GM19468 (cell line): ENCODE results near the gene POLR3A.

Experiments
- ATAC-seq: cut with Tn5 transposase; IDR thresholded peaks from one replicate; pipeline ENCODE4 v1.9.1; 2021; ENCODE audit warnings: mild to moderate bottlenecking, moderate library complexity, moderate number of reproducible peaks; ENCODE audit not compliant: unreplicated experiment; ENCODE audit errors: extremely low read depth

The POLR3A gene

GRCh38 chr10:77983384-77984341 is 45.7 kb downstream of the POLR3A start:
- ATAC-seq = no peak

- ATAC-seq = no peak
These were observed 48.0 kb downstream of the POLR3A start for GRCh38 chr10:77981281-77981680.

GRCh38 chr10:77979221-77979620 is 50.1 kb downstream of the POLR3A start:
- no peak for ATAC-seq

- ATAC-seq = no peak
These were observed 51.0 kb downstream of the POLR3A start for GRCh38 chr10:77978360-77978759.

- ATAC-seq = no peak
These were observed 51.4 kb downstream of the POLR3A start for GRCh38 chr10:77977934-77978333.

GRCh38 chr10:77977016-77977415 is 52.3 kb downstream of the POLR3A start:
- no peak for ATAC-seq

GRCh38 chr10:77975086-77975666 is 54.1 kb downstream of the POLR3A start:
- ATAC-seq = no peak

GRCh38 chr10:77974396-77975074 is 54.8 kb downstream of the POLR3A start:
- no peak for ATAC-seq

- ATAC-seq = no peak
These were observed 56.0 kb downstream of the POLR3A start for GRCh38 chr10:77973276-77973675.

GRCh38 chr10:77972148-77972547 is 57.2 kb downstream of the POLR3A start:
- ATAC-seq = no peak

GRCh38 chr10:77971804-77972144 is 57.5 kb downstream of the POLR3A start:
- no peak for ATAC-seq

GRCh38 chr10:77970869-77971803 is 58.2 kb downstream of the POLR3A start:
- no peak for ATAC-seq

- ATAC-seq = no peak
These were observed 60.2 kb downstream of the POLR3A start for GRCh38 chr10:77969114-77969513.

GRCh38 chr10:77967611-77968022 is 61.7 kb downstream of the POLR3A start:
- no peak for ATAC-seq

GRCh38 chr10:77965294-77965693 is 64.0 kb downstream of the POLR3A start:
- no peak for ATAC-seq

GRCh38 chr10:77964811-77965210 is 64.5 kb downstream of the POLR3A start:
- ATAC-seq = no peak

- no peak for ATAC-seq
These were observed 65.4 kb downstream of the POLR3A start for GRCh38 chr10:77963901-77964300.

- ATAC-seq = no peak
These were observed 66.8 kb downstream of the POLR3A start for GRCh38 chr10:77962350-77963146.

GRCh38 chr10:77961668-77962067 is 67.6 kb downstream of the POLR3A start:
- no peak for ATAC-seq
